GM12878 (cell line): Measurements from ENCODE around the gene PARP1. TPM values are rescaled to one million over a fixed set of nuclear protein-coding genes. Genes with fewer than 3 reads are reported as not detected.

ENCODE experiments used
- ATAC-seq: fragments of 200-7000 bp; cut with Tn5 transposase; 3 replicates; pipeline ENCODE4 v1.9.1; 2020; ENCODE audit warnings: mild to moderate bottlenecking, moderate library complexity
- BruUV-seq: library from RNA; stranded (reverse); fragments of 400-500 nt; replicated peaks from 2 replicates; lab custom pipeline; 2021; lab: Mats Ljungman, UMichigan
- CTCF ChIA-PET: fragments of 300-600 bp; sonication (Branson Sonifier 250); formaldehyde crosslinking; extraction: SDS; loops from one replicate; lab custom pipeline; 2021; ENCODE audit warnings: inconsistent platforms; lab: Yijun Ruan, JAX
- POLR2A ChIA-PET: fragments of 350-600 bp; formaldehyde crosslinking; extraction: SDS; loops from one replicate; lab custom pipeline; 2021; ENCODE audit warnings: inconsistent platforms; lab: Charles Lee
- RAD21 ChIA-PET: fragments of 300-600 bp; sonication (Branson Sonifier 250); formaldehyde crosslinking; loops from one replicate; lab custom pipeline; 2023; ENCODE audit warnings: antibody characterized with exemption; ENCODE audit not compliant: unreplicated experiment; lab: Charles Lee
- SMC1A ChIA-PET: fragments of 300-600 bp; sonication (Branson Sonifier 250); formaldehyde crosslinking; loops from one replicate; lab custom pipeline; 2023; ENCODE audit not compliant: unreplicated experiment, uncharacterized antibody; lab: Charles Lee
- DNase-seq: peaks from one replicate; pipeline ENCODE4 v3.0.0-alpha.2; 2011; ENCODE audit warnings: low read depth, low spot score
- FAIRE-seq: peaks from 3 replicates; lab custom pipeline; 2011; peaks lifted over from hg19 to GRCh38; lab: Jason Lieb, UNC
- H2AFZ ChIP-seq: 2 replicates; pipeline ENCODE4 v1.6.0; 2011; ENCODE audit warnings: low read depth, low read length, control low read depth; ENCODE audit not compliant: control insufficient read depth
- H3K27ac ChIP-seq: 2 replicates; pipeline ENCODE4 v1.5.1; 2011; ENCODE audit warnings: control low read depth; ENCODE audit not compliant: control insufficient read depth, insufficient read depth
- H3K27me3 ChIP-seq, 2 experiments: replicated peaks in 1 of 2; 2 replicates each; pipeline versions ENCODE4 v1.6.0 to v1.6.1; 2011; ENCODE audit warnings: low read length in 1 of 2; ENCODE audit not compliant: control insufficient read depth in 2 of 2, insufficient read depth in 2 of 2
- H3K36me3 ChIP-seq, 2 experiments: 2 replicates each; pipeline ENCODE4 v1.5.1; 2011; ENCODE audit warnings: low read length in 1 of 2; ENCODE audit not compliant: control insufficient read depth in 2 of 2, insufficient read depth in 2 of 2
- H3K4me1 ChIP-seq: 2 replicates; pipeline ENCODE4 v1.6.1; 2011; ENCODE audit warnings: mild to moderate bottlenecking, low read length, moderate library complexity, mixed read lengths; ENCODE audit not compliant: control insufficient read depth, insufficient read depth
- H3K4me2 ChIP-seq: 2 replicates; pipeline ENCODE4 v1.6.0; 2011; ENCODE audit warnings: control low read depth; ENCODE audit not compliant: control insufficient read depth, insufficient read depth
- H3K4me3 ChIP-seq: fragments of 200-600 bp; sonication (generic); 2 replicates; pipeline ENCODE4 v1.5.1; 2016
- H3K79me2 ChIP-seq: 2 replicates; pipeline ENCODE4 v1.6.0; 2011; ENCODE audit warnings: low read length; ENCODE audit not compliant: control insufficient read depth, insufficient read depth
- H3K9ac ChIP-seq: 2 replicates; pipeline ENCODE4 v1.8.0; 2011; ENCODE audit warnings: low read length, control low read depth, mixed read lengths; ENCODE audit not compliant: control insufficient read depth, insufficient read depth
- H3K9me3 ChIP-seq: replicated peaks from 3 replicates; pipeline ENCODE4 v1.5.1; 2011; ENCODE audit warnings: mild to moderate bottlenecking, low read length; ENCODE audit not compliant: control insufficient read depth, insufficient read depth
- H4K20me1 ChIP-seq: 2 replicates; pipeline ENCODE4 v1.6.0; 2011; ENCODE audit not compliant: control insufficient read depth, insufficient read depth
- ATF2 ChIP-seq: IDR thresholded peaks from 2 replicates; pipeline ENCODE4 v1.6.1; 2012; ENCODE audit warnings: low read length, inconsistent platforms
- ATF7 ChIP-seq: fragments of 450-650 bp; IDR thresholded peaks from 2 replicates; pipeline ENCODE4 v1.6.1; 2016; ENCODE audit warnings: low read depth, mild to moderate bottlenecking
- CBX3 ChIP-seq: fragments of 200-600 bp; sonication (generic); IDR thresholded peaks from 2 replicates; pipeline ENCODE4 v1.6.1; 2016; ENCODE audit warnings: low read depth, borderline replicate concordance
- EZH2 ChIP-seq: IDR thresholded peaks from 2 replicates; pipeline ENCODE4 v1.6.1; 2012; ENCODE audit warnings: low read depth, mild to moderate bottlenecking, control low read depth, inconsistent platforms, low read length, borderline replicate concordance; ENCODE audit not compliant: control insufficient read depth
- JUNB ChIP-seq: IDR thresholded peaks from 2 replicates; pipeline ENCODE4 v1.6.1; 2016; ENCODE audit warnings: antibody characterized with exemption, mild to moderate bottlenecking
- MAX ChIP-seq: IDR thresholded peaks from 2 replicates; pipeline ENCODE4 v1.6.1; 2012; ENCODE audit warnings: low read depth, low read length, improper control_type of control experiment
- MLLT1 ChIP-seq: fragments of 450-650 bp; IDR thresholded peaks from 2 replicates; pipeline ENCODE4 v1.6.1; 2016; ENCODE audit warnings: mild to moderate bottlenecking
- NFYB ChIP-seq: IDR thresholded peaks from 2 replicates; pipeline ENCODE4 v1.6.1; 2011; ENCODE audit warnings: low read depth, mild to moderate bottlenecking, low read length, improper control_type of control experiment, moderate library complexity; ENCODE audit not compliant: insufficient read depth
- PRDM15 ChIP-seq: fragments of 450-650 bp; formaldehyde crosslinking; IDR thresholded peaks from 2 replicates; pipeline ENCODE4 v1.4.0; 2020; ENCODE audit warnings: mild to moderate bottlenecking, moderate library complexity
- SREBF2 ChIP-seq: IDR thresholded peaks from 2 replicates; pipeline ENCODE4 v1.6.1; 2012; ENCODE audit warnings: mild to moderate bottlenecking, low read length
- ZBTB33 ChIP-seq: fragments of 450-650 bp; IDR thresholded peaks from 2 replicates; pipeline ENCODE4 v1.6.1; 2017; ENCODE audit warnings: mild to moderate bottlenecking
- ZNF207 ChIP-seq: fragments of 450-650 bp; IDR thresholded peaks from 2 replicates; pipeline ENCODE4 v1.6.1; 2014; ENCODE audit warnings: antibody characterized with exemption, mild to moderate bottlenecking, borderline replicate concordance
- ZNF217 ChIP-seq: fragments of 450-650 bp; IDR thresholded peaks from 2 replicates; pipeline ENCODE4 v1.6.1; 2017; ENCODE audit warnings: antibody characterized with exemption, mild to moderate bottlenecking
- ZNF24 ChIP-seq: fragments of 450-650 bp; IDR thresholded peaks from 2 replicates; pipeline ENCODE4 v1.6.1; 2017; ENCODE audit warnings: antibody characterized with exemption, mild to moderate bottlenecking
- WGBS: methylation state at CpG from one replicate; pipeline ENCODE4 v1.1.6; 2016; ENCODE audit warnings: low lambda C conversion rate; ENCODE audit not compliant: insufficient replicate concordance, insufficient coverage; ENCODE audit errors: missing lambda C conversion rate; 5-methylcytosine and 5-hydroxymethylcytosine counted together
- in situ Hi-C: fragments of 300-500 bp; cut with MboI; formaldehyde crosslinking; loops from 9 replicates; pipeline ENCODE4 v1.14.3; 2018; ENCODE audit warnings: mixed read lengths
- intact Hi-C: fragments of 100-400 bp; cut with micrococcal nuclease; formaldehyde crosslinking; loops from one replicate; pipeline ENCODE4 v1.14.2; 2022; ENCODE audit not compliant: unreplicated experiment
- polyA plus RNA-seq, 11 experiments: library from polyadenylated mRNA; depleted of rRNA in 4 of 11; unstranded in 6 of 11; stranded (reverse) in 5 of 11; fragments of >200 nt; fragmentation: Nextera tagmentation in 4 of 11; fragmentation: Illumina TruSeq in 1 of 11; extraction: Ambion mirVana in 4 of 11; extraction: Trizol in 1 of 11; gene quantifications; 1 replicate in 1 of 11; 2 replicates in 10 of 11; pipeline versions ENCODE4 v1.2.1 to v1.2.3, GENCODE V29; 2011 to 2016; ENCODE audit warnings: inconsistent platforms in 2 of 11, missing spikeins in 2 of 11, low read depth in 1 of 11
- total RNA-seq, 4 experiments: library from RNA; depleted of rRNA in 3 of 4; stranded (reverse); fragments of >200 nt in 3 of 4; fragmentation: Illumina TruSeq in 1 of 4; extraction: Trizol in 1 of 4; gene quantifications; 2 replicates each; pipeline versions ENCODE4 v1.2.1 to v1.2.3, GENCODE V29; 2013 to 2021

Gene PARP1
- total and polyA plus RNA-seq, 10 of the 15 experiments (the other 5 are each of a cell fraction or from before 2014, with no cell fraction given), result 113 to 287 (median 265) TPM

- intact Hi-C loops, result no loop called here
- FAIRE-seq (no peak), DNase-seq (no peak), ATAC-seq (no peak)
- no TSS peak for BruUV-seq
- in situ Hi-C loops, result no loop called here
- Histone ChIP-seq H2AFZ (no peak overlapping the region), H3K9me3 (no peaks in the 10 kb centered on the region), H3K4me2 (no peak overlapping the region), H3K36me3 (no peaks in the 10 kb centered on the region), H3K79me2 (no peaks in the 10 kb centered on the region), H3K4me1 (peaks cover 20% of the 10 kb centered on the region), H3K27ac (no peak overlapping the region), H3K27me3 (peaks cover 0 to 4% of the 10 kb centered on the region in 2 experiments; a peak in 1 of 4 replicates), H4K20me1 (no peaks in the 10 kb centered on the region), H3K4me3 (no peak overlapping the region), H3K9ac (no peak overlapping the region)
- SMC1A ChIA-PET, result no interaction called here
- CTCF ChIA-PET, result no interaction called here
- no peak for TF ChIP-seq ZNF24
- TF ChIP-seq ATF7, result no peak
- TF ChIP-seq EZH2, result no peak
- TF ChIP-seq MAX, result no peak
- TF ChIP-seq SREBF2, result no peak
- no peak for TF ChIP-seq PRDM15 (CRISPR knock-in tag)
- TF ChIP-seq MLLT1, result no peak
- no peak for TF ChIP-seq ZBTB33
- no peak for TF ChIP-seq JUNB
- no peak for TF ChIP-seq ATF2
- no peak for TF ChIP-seq ZNF217
- no peak for TF ChIP-seq ZNF207
- TF ChIP-seq NFYB, result no peak
- no peak for TF ChIP-seq CBX3
- RAD21 ChIA-PET, result no interaction called here
- POLR2A ChIA-PET, result interaction anchor here (0.7 kb wide), 1 partner anchor 9 kb away, joined by 3 read pairs; no protein-coding TSS in a partner anchor
- WGBS, result 68% methylated on average over 6 of the region's 6 CpGs
These were observed 33.7 kb upstream of the PARP1 start for GRCh38 chr1:226441629-226442028.
